ENCODE measurements around the gene RAI14.

- TF ChIP-seq, protein P1, sequence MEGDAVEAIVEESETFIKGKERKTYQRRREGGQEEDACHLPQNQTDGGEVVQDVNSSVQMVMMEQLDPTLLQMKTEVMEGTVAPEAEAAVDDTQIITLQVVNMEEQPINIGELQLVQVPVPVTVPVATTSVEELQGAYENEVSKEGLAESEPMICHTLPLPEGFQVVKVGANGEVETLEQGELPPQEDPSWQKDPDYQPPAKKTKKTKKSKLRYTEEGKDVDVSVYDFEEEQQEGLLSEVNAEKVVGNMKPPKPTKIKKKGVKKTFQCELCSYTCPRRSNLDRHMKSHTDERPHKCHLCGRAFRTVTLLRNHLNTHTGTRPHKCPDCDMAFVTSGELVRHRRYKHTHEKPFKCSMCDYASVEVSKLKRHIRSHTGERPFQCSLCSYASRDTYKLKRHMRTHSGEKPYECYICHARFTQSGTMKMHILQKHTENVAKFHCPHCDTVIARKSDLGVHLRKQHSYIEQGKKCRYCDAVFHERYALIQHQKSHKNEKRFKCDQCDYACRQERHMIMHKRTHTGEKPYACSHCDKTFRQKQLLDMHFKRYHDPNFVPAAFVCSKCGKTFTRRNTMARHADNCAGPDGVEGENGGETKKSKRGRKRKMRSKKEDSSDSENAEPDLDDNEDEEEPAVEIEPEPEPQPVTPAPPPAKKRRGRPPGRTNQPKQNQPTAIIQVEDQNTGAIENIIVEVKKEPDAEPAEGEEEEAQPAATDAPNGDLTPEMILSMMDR (IDR thresholded peaks at IDR 0.05; ENCODE audit: low read length) = no peak
- TF ChIP-seq EZH2 (optimal IDR thresholded peaks at IDR 0.05; ENCODE audit: low read depth, low read length) = no peak
These were observed 35.2 kb downstream of the RAI14 start for GRCh38 chr5:34691326-34691725.

Data from MM.1S (cell line).